22Rv1 (cell line): ENCODE data around the gene CCDC187.

Experiments
- ZFX ChIP-seq: fragments of 450-650 bp; IDR thresholded peaks from 2 replicates; pipeline ENCODE4 v1.6.1; 2017; ENCODE audit warnings: antibody characterized with exemption, borderline replicate concordance
- TF ChIP-seq, protein P1 (sequence below): fragments of 450-650 bp; IDR thresholded peaks from 2 replicates; pipeline ENCODE4 v1.5.1; 2017; ENCODE audit warnings: mild to moderate bottlenecking

DNA sequence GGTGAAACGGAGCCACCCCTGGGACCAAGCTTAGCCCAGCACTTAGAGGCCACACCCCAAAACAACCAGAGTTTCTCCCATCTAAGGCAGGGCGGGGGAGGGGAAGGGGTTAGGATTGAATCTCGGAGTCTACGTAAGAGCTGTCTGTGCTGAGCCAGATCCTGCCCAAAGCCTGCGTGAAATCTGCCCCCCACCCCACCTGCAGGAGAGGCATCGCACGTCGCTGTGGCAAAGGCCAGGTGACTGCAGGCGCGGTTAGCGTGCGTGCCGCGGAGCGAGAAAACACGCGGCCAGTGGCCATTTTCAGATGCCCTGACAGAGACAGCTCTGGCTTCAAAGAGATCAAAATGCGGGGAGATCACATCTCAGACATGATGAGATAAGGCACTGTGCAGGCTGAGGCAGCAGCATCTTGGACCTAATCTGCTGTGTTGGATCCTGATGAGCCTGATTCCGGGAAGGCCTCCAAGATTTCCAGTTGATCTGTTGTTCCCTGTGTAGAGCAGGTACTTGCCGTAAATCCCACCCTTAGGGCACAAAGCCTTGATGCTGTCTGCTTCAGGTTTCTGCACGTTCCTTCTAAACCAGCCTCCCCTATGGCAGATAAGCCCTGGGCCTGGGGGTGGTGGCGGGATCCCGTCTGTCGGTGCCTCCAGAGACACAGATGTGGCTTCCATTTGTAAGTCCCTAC, 55.8 kb downstream of the CCDC187 start:
- TF ChIP-seq, protein P1, sequence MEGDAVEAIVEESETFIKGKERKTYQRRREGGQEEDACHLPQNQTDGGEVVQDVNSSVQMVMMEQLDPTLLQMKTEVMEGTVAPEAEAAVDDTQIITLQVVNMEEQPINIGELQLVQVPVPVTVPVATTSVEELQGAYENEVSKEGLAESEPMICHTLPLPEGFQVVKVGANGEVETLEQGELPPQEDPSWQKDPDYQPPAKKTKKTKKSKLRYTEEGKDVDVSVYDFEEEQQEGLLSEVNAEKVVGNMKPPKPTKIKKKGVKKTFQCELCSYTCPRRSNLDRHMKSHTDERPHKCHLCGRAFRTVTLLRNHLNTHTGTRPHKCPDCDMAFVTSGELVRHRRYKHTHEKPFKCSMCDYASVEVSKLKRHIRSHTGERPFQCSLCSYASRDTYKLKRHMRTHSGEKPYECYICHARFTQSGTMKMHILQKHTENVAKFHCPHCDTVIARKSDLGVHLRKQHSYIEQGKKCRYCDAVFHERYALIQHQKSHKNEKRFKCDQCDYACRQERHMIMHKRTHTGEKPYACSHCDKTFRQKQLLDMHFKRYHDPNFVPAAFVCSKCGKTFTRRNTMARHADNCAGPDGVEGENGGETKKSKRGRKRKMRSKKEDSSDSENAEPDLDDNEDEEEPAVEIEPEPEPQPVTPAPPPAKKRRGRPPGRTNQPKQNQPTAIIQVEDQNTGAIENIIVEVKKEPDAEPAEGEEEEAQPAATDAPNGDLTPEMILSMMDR: no peak
- no peak for TF ChIP-seq ZFX
